ENCODE data around the gene DNAJB4. TPM values are rescaled to one million over a fixed set of nuclear protein-coding genes. Genes with fewer than 3 reads are reported as not detected.

The DNAJB4 gene
- total RNA-seq, 1 donor from 2014 or later = 29.0 TPM

Other genes with a start within 250 kb of the DNAJB4 start
- 68.4 TPM for gene USP33, start 245.1 kb upstream of the DNAJB4 start, total RNA-seq
- gene MIGA1, start 225.3 kb upstream of the DNAJB4 start, total RNA-seq = 16.5 TPM
- gene NEXN, start 116.3 kb upstream of the DNAJB4 start, total RNA-seq = 16.5 TPM
- gene FUBP1, start 25.9 kb upstream of the DNAJB4 start, total RNA-seq = 96.6 TPM
- 2.9 TPM for gene GIPC2, start 41.0 kb downstream of the DNAJB4 start, total RNA-seq

Measured in lower lobe of right lung (tissue), 1 donor.